ENCODE data around the gene PZP. TPM values are rescaled to one million over a fixed set of nuclear protein-coding genes. Genes with fewer than 3 reads are reported as not detected.

Gene PZP
- total and polyA plus RNA-seq, 2 of the 13 experiments (the other 11 are each of a cell fraction or from before 2014, with no cell fraction given), result 0.07 to 0.89 TPM

GRCh38 chr12:9214534-9214933 is 6.3 kb upstream of the PZP start:
- ChIA-PET POLR2A (no interaction called here), CTCF (ENCODE audit: low intra/inter-chr PET ratio, low total read pairs) (no interaction called here)
- H3K36me3 ChIP-seq (replicated peaks in 1 of 2; ENCODE audit: control insufficient read depth in 1 of 2, insufficient read depth in 2 of 2, low read length in 2 of 2), result no peaks in the 10 kb centered on the region
- H3K9me3 ChIP-seq (ENCODE audit: low read length), result no peaks in the 10 kb centered on the region
- H3K4me3 ChIP-seq (replicated peaks in 1 of 3; ENCODE audit: insufficient read depth in 1 of 3, low read depth in 2 of 3, low read length in 3 of 3), result no peak overlapping the region
- FAIRE-seq (no peak), DNase-seq (ENCODE audit: low spot score) (peak; percentile 4), ATAC-seq (no peak)
- no peaks in the 10 kb centered on the region for H4K20me1 ChIP-seq (ENCODE audit: insufficient read depth, low read length)
- no peak overlapping the region for H3K27ac ChIP-seq (ENCODE audit: extremely low read length, insufficient read depth, low read length)
- BruUV-seq (replicated peaks), result no TSS peak
- H3K9ac ChIP-seq (ENCODE audit: insufficient read depth, low read depth, low read length), result no peak overlapping the region
- in situ Hi-C loops (cut with HindIII; ENCODE audit: extremely low pct_ligation_motif_present, low pct_unique_long_range_greater_than_20kb), result no loop called here
- 0 out of 2 replicates have a peak, but pooled peaks have one; percentile 12 for TF ChIP-seq MAFF (IDR thresholded peaks at IDR 0.05; ENCODE audit: low read depth, low read length)
- no peak for TF ChIP-seq ZUFSP (CRISPR knock-in tag; IDR thresholded peaks at IDR 0.05; ENCODE audit: borderline replicate concordance)
- TF ChIP-seq KLF16 (CRISPR knock-in tag; IDR thresholded peaks at IDR 0.05), result no peak
- no peak for TF ChIP-seq TCF7 (IDR thresholded peaks at IDR 0.05; ENCODE audit: low read depth)
- no peak for TF ChIP-seq ZBTB7A (CRISPR knock-in tag; IDR thresholded peaks at IDR 0.05)
- TF ChIP-seq TOPORS (CRISPR knock-in tag; IDR thresholded peaks at IDR 0.05), result no peak
- TF ChIP-seq ZNF790 (CRISPR knock-in tag; IDR thresholded peaks at IDR 0.05; ENCODE audit: borderline replicate concordance), result no peak
- no peak for TF ChIP-seq REPIN1 (CRISPR knock-in tag; IDR thresholded peaks at IDR 0.05; ENCODE audit: borderline replicate concordance, low read depth)
- TF ChIP-seq DNMT1 (CRISPR knock-in tag; IDR thresholded peaks at IDR 0.05), result no peak
- TF ChIP-seq MAFK (conservative IDR thresholded peaks at IDR 0.05 in 1 of 2, IDR thresholded peaks at IDR 0.05 in 1 of 2; ENCODE audit: low read length in 2 of 2), result peak in 1 of 2 experiments; percentile 23; a peak in 2 of 4 replicates
- no peak for TF ChIP-seq SP1 (IDR thresholded peaks at IDR 0.05)
- no peak for TF ChIP-seq SP1 (CRISPR knock-in tag; IDR thresholded peaks at IDR 0.05)
- TF ChIP-seq BORCS8-MEF2B (CRISPR knock-in tag; IDR thresholded peaks at IDR 0.05), result no peak
- TF ChIP-seq, protein P1, sequence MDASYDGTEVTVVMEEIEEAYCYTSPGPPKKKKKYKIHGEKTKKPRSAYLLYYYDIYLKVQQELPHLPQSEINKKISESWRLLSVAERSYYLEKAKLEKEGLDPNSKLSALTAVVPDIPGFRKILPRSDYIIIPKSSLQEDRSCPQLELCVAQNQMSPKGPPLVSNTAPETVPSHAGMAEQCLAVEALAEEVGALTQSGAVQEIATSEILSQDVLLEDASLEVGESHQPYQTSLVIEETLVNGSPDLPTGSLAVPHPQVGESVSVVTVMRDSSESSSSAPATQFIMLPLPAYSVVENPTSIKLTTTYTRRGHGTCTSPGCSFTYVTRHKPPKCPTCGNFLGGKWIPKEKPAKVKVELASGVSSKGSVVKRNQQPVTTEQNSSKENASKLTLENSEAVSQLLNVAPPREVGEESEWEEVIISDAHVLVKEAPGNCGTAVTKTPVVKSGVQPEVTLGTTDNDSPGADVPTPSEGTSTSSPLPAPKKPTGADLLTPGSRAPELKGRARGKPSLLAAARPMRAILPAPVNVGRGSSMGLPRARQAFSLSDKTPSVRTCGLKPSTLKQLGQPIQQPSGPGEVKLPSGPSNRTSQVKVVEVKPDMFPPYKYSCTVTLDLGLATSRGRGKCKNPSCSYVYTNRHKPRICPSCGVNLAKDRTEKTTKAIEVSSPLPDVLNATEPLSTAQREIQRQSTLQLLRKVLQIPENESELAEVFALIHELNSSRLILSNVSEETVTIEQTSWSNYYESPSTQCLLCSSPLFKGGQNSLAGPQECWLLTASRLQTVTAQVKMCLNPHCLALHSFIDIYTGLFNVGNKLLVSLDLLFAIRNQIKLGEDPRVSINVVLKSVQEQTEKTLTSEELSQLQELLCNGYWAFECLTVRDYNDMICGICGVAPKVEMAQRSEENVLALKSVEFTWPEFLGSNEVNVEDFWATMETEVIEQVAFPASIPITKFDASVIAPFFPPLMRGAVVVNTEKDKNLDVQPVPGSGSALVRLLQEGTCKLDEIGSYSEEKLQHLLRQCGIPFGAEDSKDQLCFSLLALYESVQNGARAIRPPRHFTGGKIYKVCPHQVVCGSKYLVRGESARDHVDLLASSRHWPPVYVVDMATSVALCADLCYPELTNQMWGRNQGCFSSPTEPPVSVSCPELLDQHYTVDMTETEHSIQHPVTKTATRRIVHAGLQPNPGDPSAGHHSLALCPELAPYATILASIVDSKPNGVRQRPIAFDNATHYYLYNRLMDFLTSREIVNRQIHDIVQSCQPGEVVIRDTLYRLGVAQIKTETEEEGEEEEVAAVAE (CRISPR knock-in tag; IDR thresholded peaks at IDR 0.05; ENCODE audit: borderline replicate concordance), result no peak
- TF ChIP-seq HNRNPL (IDR thresholded peaks at IDR 0.05; ENCODE audit: low read depth, low read length), result no peak
- no peak for TF ChIP-seq SRSF1 (optimal IDR thresholded peaks at IDR 0.05; ENCODE audit: low read depth, low read length)
- TF ChIP-seq, protein P2, sequence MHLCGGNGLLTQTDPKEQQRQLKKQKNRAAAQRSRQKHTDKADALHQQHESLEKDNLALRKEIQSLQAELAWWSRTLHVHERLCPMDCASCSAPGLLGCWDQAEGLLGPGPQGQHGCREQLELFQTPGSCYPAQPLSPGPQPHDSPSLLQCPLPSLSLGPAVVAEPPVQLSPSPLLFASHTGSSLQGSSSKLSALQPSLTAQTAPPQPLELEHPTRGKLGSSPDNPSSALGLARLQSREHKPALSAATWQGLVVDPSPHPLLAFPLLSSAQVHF (CRISPR knock-in tag; IDR thresholded peaks at IDR 0.05), result no peak
- no peak for TF ChIP-seq ZNF333 (CRISPR knock-in tag; IDR thresholded peaks at IDR 0.05; ENCODE audit: borderline replicate concordance)
- no peak for TF ChIP-seq RCOR2 (CRISPR knock-in tag; IDR thresholded peaks at IDR 0.05)
- no peaks in the 10 kb centered on the region for H3K79me2 ChIP-seq (ENCODE audit: insufficient read depth, low read length)
- intact Hi-C loops (cut with micrococcal nuclease; ENCODE audit: unreplicated experiment), result no loop called here
- H2AFZ ChIP-seq (ENCODE audit: low read length), result no peak overlapping the region
- no peaks in the 10 kb centered on the region for H3K27me3 ChIP-seq (ENCODE audit: control insufficient read depth in 1 of 2, insufficient read depth in 2 of 2, low read length in 2 of 2)
- H3K4me1 ChIP-seq (ENCODE audit: insufficient read depth, low read length), result 0 out of 2 replicates have a peak, but pooled peaks cover 5% of the 10 kb centered on the region
- 52% methylated on average over 2 of the region's 2 CpGs for WGBS (ENCODE audit: low lambda C conversion rate)
- no peak overlapping the region for H3K4me2 ChIP-seq (ENCODE audit: low read depth, low read length)
